Lower leg skin (tissue), 4 donors: Measurements from ENCODE around the gene JAGN1. TPM values are rescaled to one million over a fixed set of nuclear protein-coding genes. Genes with fewer than 3 reads are reported as not detected.
"Not testable (repeated sequence)": the region's sequence is repeated elsewhere in the genome, so short reads cannot be mapped to it uniquely, and the experiment has no call there.

ENCODE experiments used
- DNase-seq, 2 donors: peaks; one replicate each; pipeline ENCODE4 v3.0.0-alpha.2; 2019; ENCODE audit warnings: low spot score in 2 of 2
- H3K4me3 ChIP-seq: fragments of 200-600 bp; sonication (generic); 2 replicates; pipeline ENCODE4 v1.5.1; 2017; ENCODE audit warnings: mild to moderate bottlenecking, low read depth; ENCODE audit not compliant: poor library complexity, severe bottlenecking
- POLR2A ChIP-seq, 2 donors: fragments of 450-650 bp; IDR thresholded peaks; one replicate each; pipeline ENCODE4 v1.6.1; 2016 to 2017; ENCODE audit warnings: antibody characterized with exemption in 2 of 2, mild to moderate bottlenecking in 1 of 2, moderate library complexity in 1 of 2
- WGBS, 2 donors: methylation state at CpG; one replicate each; pipeline ENCODE4 v1.1.5; 2018; 5-methylcytosine and 5-hydroxymethylcytosine counted together
- intact Hi-C: fragments of 100-400 bp; cut with DNase I; formaldehyde crosslinking; loops from one replicate; pipeline ENCODE4 v1.15.0; 2023; ENCODE audit warnings: low total_unique reads
- total RNA-seq, 4 donors: library from RNA; depleted of rRNA; stranded (reverse); fragments of >200 nt; gene quantifications; one replicate each; pipeline ENCODE4 v1.1.0, GENCODE V29; 2016
- TF ChIP-seq, protein P1 (sequence below), 3 donors: fragments of 450-650 bp; IDR thresholded peaks; one replicate each; pipeline ENCODE4 v1.5.1; 2016; ENCODE audit warnings: antibody characterized with exemption in 3 of 3, mild to moderate bottlenecking in 3 of 3, moderate library complexity in 2 of 3

The JAGN1 gene
- total RNA-seq, 4 donors from 2014 or later = 39.2 to 70.6 (median 51.0) TPM

DNA sequence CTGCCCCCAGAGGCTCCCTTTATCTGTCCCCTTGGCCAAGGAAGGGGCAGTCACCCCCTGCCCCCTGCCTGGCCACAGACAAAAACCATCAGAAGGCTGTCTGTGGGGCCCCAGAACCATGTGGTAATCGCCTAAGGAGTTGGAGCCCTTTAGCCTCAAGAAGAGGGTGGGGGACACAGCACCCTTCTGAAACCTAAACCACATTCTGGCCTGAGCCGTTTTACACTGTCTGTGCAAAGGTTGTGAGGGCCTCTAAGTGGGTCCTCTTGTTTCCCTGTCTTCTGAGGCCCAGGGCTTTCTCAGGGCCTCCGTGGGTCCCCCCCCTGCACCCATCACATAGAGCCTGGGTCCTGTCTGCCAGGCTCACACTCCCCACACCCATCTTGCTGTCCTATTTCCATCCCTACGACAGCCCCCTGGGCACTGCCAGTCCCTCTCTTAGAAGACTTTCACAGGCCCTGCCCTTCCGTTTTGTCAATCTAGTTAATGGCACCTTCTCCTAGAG lies 28.7 kb upstream of the JAGN1 start:
- no peak for DNase-seq
- intact Hi-C loops = no loop called here
- no peak for TF ChIP-seq POLR2A (IDR thresholded peaks at IDR 0.05)
- TF ChIP-seq, protein P1, sequence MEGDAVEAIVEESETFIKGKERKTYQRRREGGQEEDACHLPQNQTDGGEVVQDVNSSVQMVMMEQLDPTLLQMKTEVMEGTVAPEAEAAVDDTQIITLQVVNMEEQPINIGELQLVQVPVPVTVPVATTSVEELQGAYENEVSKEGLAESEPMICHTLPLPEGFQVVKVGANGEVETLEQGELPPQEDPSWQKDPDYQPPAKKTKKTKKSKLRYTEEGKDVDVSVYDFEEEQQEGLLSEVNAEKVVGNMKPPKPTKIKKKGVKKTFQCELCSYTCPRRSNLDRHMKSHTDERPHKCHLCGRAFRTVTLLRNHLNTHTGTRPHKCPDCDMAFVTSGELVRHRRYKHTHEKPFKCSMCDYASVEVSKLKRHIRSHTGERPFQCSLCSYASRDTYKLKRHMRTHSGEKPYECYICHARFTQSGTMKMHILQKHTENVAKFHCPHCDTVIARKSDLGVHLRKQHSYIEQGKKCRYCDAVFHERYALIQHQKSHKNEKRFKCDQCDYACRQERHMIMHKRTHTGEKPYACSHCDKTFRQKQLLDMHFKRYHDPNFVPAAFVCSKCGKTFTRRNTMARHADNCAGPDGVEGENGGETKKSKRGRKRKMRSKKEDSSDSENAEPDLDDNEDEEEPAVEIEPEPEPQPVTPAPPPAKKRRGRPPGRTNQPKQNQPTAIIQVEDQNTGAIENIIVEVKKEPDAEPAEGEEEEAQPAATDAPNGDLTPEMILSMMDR (IDR thresholded peaks at IDR 0.05) = no peak
- 86 to 96% methylated on average over 4 to 5 of the region's 5 CpGs for WGBS, 2 donors
- H3K4me3 ChIP-seq = no peak overlapping the region

DNA sequence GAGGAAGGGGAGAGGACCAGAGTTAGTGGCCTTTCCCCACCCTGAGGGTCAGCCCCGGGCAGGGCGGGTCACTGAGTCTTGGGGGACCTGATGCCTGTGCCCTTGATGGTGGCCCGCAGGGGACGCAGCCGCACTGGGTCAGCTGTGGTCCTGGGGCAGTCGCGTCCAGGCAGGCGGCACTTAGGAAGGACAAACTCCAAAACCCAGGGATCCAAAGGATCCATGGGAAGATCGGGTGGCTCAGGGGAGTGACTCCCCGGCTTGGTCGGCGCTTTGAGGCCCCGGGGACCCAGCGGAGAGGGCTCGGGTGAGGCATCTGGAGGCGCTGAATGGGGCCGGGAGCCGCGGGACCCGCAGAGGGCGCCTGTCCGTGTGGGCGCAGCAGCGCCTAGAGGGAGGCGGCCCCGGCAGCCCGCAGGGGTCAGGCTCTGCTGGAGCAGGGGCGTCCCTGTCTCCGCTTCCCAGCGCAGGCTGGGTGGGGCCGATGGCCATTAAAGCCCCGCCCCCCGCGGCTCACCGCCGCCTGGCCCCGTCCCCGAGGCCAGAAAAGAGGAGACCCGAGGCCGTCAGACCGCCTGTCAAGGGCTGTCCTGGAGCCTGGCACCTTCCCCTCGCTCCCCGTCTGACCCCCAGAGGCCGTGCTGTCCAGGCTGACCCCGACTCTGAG lies 27.9 kb upstream of the JAGN1 start:
- intact Hi-C loops = no loop called here
- no peak overlapping the region for H3K4me3 ChIP-seq
- DNase-seq = peak in 1 of 2 donors; percentile 92
- TF ChIP-seq POLR2A (IDR thresholded peaks at IDR 0.05) = no peak
- TF ChIP-seq, protein P1 (IDR thresholded peaks at IDR 0.05) = peak in 1 of 3 donors; percentile 15
- WGBS, 2 donors = 19 to 38% methylated on average over 18 to 26 of the region's 45 CpGs

DNA sequence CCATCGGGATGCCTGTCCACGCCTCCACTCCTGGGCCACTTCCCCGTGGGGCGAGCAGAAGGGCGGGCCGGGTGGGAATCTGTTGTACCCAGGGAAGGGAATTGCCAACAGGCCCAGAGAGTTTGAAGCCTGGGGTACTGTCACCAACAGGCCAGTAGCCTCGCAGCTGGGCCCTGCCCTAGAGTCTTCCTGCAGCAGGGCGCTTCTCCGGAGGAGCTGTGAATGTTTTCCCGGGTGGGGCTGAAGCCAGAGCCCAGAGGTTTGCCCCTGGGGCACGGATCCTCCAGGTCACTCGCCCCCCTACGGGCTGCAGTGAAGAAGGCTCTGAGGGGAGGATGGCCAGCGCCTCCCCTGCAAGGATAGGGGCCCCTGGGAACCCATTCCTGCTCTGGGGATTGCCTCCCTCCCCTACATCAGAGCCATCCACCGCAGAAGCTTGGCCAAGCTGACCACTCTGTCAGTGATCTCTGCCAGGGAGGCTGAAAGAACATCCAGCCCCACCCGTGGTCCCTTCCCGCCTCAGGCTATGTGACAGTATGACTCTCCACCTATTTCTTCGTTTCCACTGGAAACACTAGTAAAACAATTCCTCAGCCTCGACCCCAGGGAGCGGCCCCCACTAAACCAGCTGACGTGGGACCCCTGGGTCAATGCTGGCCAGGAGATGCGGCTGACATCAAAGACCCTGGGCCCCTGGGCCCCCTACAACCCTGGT lies 27.2 kb upstream of the JAGN1 start:
- TF ChIP-seq, protein P1 (IDR thresholded peaks at IDR 0.05) = no peak
- TF ChIP-seq POLR2A (IDR thresholded peaks at IDR 0.05) = no peak
- intact Hi-C loops = no loop called here
- WGBS, 2 donors = 56 to 62% methylated on average over 15 to 16 of the region's 22 CpGs
- H3K4me3 ChIP-seq = no peak overlapping the region
- no peak for DNase-seq

DNA sequence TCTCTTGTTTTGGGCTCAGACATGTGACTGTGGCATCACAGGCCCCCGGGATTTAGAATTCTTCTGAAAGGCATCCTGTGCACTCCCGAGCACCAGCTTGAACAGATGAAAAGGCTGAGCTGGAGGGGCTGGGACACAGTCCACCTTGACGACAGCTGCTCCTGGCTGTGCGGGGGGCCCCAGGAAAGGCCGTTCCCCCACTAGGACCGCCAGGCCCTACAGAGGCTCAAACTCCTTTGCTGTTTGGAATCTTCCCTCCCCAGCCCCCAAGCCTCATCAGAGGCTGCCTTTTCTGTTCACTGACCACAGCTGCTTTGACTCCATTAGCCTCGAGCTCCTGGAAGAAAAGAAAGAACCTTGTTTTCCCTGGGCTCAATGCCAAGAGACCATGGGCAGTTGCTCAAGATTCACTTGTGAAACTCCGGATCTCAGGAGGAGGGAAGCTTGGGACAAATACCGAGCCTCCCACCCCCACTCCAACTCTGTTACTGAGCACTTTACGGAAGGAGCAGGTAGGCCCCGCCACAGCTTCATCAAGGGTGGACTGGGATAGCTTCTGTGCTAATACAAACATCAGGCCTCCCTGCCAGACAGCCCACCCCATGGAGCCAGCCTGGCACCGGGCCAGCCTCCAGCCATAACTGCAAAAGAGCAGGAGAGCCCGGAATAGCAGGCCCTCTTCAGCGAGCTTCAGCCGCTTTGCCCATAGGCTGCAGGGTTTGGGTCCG lies 26.0 kb upstream of the JAGN1 start:
- 72 to 74% methylated on average over 16 of the region's 16 CpGs for WGBS, 2 donors
- TF ChIP-seq, protein P1 (IDR thresholded peaks at IDR 0.05) = no peak
- TF ChIP-seq POLR2A (IDR thresholded peaks at IDR 0.05) = no peak
- intact Hi-C loops = no loop called here
- peak; percentile 80 to 91 for DNase-seq
- H3K4me3 ChIP-seq = no peak overlapping the region

DNA sequence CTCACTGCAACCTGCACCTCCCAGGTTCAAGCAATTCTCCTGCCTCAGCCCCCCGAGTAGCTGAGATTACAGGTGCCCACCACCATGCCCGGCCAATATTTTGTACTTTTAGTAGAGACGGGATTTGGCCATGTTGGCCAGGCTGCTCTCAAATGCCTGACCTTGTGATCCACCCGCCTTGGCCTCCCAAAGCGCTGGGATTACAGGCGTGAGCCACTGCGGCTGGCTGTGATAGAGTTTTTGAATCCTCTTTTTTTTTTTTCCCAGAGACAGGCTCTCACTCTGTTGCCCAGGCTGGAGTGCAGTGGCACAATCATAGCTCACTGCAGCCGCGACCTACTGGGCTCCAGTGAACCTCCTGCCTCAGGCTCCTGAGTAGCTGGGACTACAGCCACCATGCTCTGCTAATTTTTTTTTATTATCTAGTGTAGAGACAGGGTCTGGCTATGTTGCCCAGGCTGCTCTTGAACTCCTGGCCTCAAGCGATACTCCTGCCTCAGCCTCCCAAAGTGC lies 25.2 kb upstream of the JAGN1 start:
- H3K4me3 ChIP-seq, intact Hi-C loops, DNase-seq: not testable (repeated sequence)
- 78 to 86% methylated on average over 10 of the region's 10 CpGs for WGBS, 2 donors

DNA sequence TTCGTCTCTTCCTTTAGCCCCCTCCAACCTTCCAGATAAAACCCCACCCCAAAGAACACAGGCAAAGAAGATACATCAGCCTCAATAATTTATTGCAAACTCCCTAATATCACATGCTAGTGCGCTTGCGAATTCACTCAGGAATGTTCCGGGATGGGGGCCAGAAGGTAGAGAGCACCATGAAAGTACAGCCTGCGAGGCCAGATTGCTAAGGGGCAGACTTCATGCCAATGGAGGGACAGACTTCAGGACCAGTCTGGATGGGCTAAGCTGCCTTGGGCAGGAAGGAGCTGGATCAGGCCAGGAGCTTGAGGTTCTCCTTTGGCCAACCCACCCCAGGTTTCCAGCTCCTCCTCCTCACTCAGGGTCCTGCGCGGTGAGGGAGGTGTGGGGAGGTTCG lies 23.8 kb upstream of the JAGN1 start:
- TF ChIP-seq, protein P1 (IDR thresholded peaks at IDR 0.05) = no peak
- no peak for TF ChIP-seq POLR2A (IDR thresholded peaks at IDR 0.05)
- no peak for DNase-seq
- H3K4me3 ChIP-seq = no peak overlapping the region
- intact Hi-C loops = no loop called here
- WGBS, 2 donors = 65 to 78% methylated on average over 8 of the region's 8 CpGs
